Measurements from ENCODE around the gene SH3BP2. TPM values are rescaled to one million over a fixed set of nuclear protein-coding genes. Genes with fewer than 3 reads are reported as not detected.

Gene SH3BP2
- total and polyA plus RNA-seq, 10 of the 15 experiments (the other 5 are each of a cell fraction or from before 2014, with no cell fraction given): 1.1 to 61.8 (median 23.9) TPM

DNA sequence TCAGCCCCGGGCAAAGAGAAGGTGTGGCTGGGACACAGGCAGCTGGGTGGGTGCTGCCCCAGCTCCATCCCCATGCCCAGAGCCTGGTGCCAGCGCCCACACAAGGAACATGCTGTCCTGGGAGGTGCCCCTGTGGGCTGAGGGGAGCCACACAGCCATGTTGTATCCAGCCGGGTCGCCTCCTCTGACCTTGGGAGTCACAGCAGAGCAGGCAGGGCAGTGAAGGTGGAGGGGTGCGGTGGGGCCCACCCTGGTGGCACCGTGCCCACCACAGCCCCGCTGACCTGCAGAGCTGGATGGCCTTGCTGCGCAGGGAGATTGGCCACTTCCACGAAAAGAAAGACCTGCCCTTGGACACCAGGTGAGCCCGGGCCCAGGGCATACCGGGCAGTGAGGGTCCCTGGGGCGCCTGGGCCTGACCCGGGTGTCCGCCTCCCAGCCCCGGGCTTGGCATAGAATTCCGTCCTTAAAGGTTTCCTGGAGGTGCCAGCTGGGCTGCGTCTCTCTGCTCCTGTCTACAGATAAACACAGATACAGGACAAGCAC lies 32.0 kb downstream of the SH3BP2 start:
- ATAC-seq (no peak), DNase-seq (ENCODE audit: low read depth, low spot score) (no peak), FAIRE-seq (no peak)
- no peak overlapping the region for H3K4me3 ChIP-seq
- peaks cover 2% of the 10 kb centered on the region for H3K79me2 ChIP-seq (ENCODE audit: control insufficient read depth, insufficient read depth, low read length)
- no peak for TF ChIP-seq HDAC2 (IDR thresholded peaks at IDR 0.05)
- TF ChIP-seq, protein P1, sequence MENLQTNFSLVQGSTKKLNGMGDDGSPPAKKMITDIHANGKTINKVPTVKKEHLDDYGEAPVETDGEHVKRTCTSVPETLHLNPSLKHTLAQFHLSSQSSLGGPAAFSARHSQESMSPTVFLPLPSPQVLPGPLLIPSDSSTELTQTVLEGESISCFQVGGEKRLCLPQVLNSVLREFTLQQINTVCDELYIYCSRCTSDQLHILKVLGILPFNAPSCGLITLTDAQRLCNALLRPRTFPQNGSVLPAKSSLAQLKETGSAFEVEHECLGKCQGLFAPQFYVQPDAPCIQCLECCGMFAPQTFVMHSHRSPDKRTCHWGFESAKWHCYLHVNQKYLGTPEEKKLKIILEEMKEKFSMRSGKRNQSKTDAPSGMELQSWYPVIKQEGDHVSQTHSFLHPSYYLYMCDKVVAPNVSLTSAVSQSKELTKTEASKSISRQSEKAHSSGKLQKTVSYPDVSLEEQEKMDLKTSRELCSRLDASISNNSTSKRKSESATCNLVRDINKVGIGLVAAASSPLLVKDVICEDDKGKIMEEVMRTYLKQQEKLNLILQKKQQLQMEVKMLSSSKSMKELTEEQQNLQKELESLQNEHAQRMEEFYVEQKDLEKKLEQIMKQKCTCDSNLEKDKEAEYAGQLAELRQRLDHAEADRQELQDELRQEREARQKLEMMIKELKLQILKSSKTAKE (IDR thresholded peaks at IDR 0.05; ENCODE audit: low read depth, poor library complexity, severe bottlenecking): no peak
- no peak overlapping the region for H2AFZ ChIP-seq (ENCODE audit: control insufficient read depth, low read depth, low read length)
- no peak overlapping the region for H3K27ac ChIP-seq (ENCODE audit: control insufficient read depth, insufficient read depth)
- intact Hi-C loops (cut with micrococcal nuclease; ENCODE audit: unreplicated experiment) (no loop called here), in situ Hi-C loops (cut with MboI) (no loop called here)
- ChIA-PET CTCF (no interaction called here), POLR2A (no interaction called here), RAD21 (ENCODE audit: unreplicated experiment) (no interaction called here), SMC1A (ENCODE audit: uncharacterized antibody, unreplicated experiment) (no interaction called here)
- no TSS peak for BruUV-seq (replicated peaks)
- no peaks in the 10 kb centered on the region for H3K9me3 ChIP-seq (replicated peaks; ENCODE audit: control insufficient read depth, insufficient read depth, low read length)
- H3K27me3 ChIP-seq (replicated peaks in 1 of 2; ENCODE audit: control insufficient read depth in 2 of 2, insufficient read depth in 2 of 2, low read length in 1 of 2): no peaks in the 10 kb centered on the region
- H3K4me1 ChIP-seq (ENCODE audit: control insufficient read depth, insufficient read depth, low read length): no peaks in the 10 kb centered on the region
- H4K20me1 ChIP-seq (ENCODE audit: control insufficient read depth, insufficient read depth): peaks cover under 1% of the 10 kb centered on the region; the same call in 1 of the 2 replicates
- WGBS (ENCODE audit: insufficient coverage, insufficient replicate concordance, low lambda C conversion rate, missing lambda C conversion rate): over 99% methylated on average over 13 of the region's 17 CpGs
- no peak overlapping the region for H3K4me2 ChIP-seq (ENCODE audit: control insufficient read depth, insufficient read depth)
- H3K9ac ChIP-seq (ENCODE audit: control insufficient read depth, insufficient read depth, low read length): no peak overlapping the region
- H3K36me3 ChIP-seq (ENCODE audit: control insufficient read depth in 2 of 2, insufficient read depth in 2 of 2, low read length in 1 of 2): peaks cover 0 to 48% of the 10 kb centered on the region in 2 experiments; a peak in 3 of 4 replicates

DNA sequence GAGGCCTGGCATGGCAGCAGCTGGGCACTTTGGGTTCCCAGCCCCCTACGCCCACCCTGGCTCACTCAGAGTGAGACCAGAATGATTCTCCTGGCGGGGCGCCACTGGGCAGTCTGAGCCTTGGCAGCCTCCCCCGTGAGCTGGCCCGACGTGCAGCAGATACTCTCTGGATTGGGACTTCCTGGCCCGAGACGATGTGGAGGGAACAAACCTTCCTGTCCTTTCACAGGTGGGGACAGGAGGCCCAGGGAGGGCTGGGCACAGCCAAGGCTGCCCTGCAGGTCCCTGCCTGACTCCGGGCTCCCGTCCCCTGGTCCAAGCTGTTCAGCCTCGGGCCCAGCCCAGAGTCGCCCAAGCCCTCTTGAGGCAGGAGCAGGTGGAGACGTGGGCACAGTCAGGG lies 32.9 kb downstream of the SH3BP2 start:
- no TSS peak for BruUV-seq (replicated peaks)
- H3K4me3 ChIP-seq: no peak overlapping the region
- TF ChIP-seq RELA (IDR thresholded peaks at IDR 0.05; ENCODE audit: borderline replicate concordance, partially characterized antibody): no peak
- TF ChIP-seq ZNF384 (IDR thresholded peaks at IDR 0.05; ENCODE audit: borderline replicate concordance, low read depth, low read length): no peak
- no peak for TF ChIP-seq DPF2 (IDR thresholded peaks at IDR 0.05)
- no peak for TF ChIP-seq MYC (IDR thresholded peaks at IDR 0.05; ENCODE audit: insufficient read depth, insufficient read length, insufficient replicate concordance, low read length, severe bottlenecking)
- TF ChIP-seq TCF12 (IDR thresholded peaks at IDR 0.05; ENCODE audit: low read depth, low read length): no peak
- no peak for TF ChIP-seq CBX3 (IDR thresholded peaks at IDR 0.05; ENCODE audit: borderline replicate concordance, low read depth)
- TF ChIP-seq, protein P2, sequence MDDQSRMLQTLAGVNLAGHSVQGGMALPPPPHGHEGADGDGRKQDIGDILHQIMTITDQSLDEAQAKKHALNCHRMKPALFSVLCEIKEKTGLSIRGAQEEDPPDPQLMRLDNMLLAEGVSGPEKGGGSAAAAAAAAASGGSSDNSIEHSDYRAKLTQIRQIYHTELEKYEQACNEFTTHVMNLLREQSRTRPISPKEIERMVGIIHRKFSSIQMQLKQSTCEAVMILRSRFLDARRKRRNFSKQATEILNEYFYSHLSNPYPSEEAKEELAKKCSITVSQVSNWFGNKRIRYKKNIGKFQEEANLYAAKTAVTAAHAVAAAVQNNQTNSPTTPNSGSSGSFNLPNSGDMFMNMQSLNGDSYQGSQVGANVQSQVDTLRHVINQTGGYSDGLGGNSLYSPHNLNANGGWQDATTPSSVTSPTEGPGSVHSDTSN (IDR thresholded peaks at IDR 0.05; ENCODE audit: insufficient replicate concordance, low read depth, low read length): no peak
- no peak for TF ChIP-seq SREBF2 (IDR thresholded peaks at IDR 0.05; ENCODE audit: low read length)
- no peak for TF ChIP-seq JUNB (IDR thresholded peaks at IDR 0.05)
- TF ChIP-seq IKZF1 (conservative IDR thresholded peaks at IDR 0.05): no peak
- no peak for TF ChIP-seq EGR1 (IDR thresholded peaks at IDR 0.05; ENCODE audit: borderline replicate concordance in 1 of 2, low read depth in 2 of 2, low read length in 2 of 2)
- TF ChIP-seq, protein P3, sequence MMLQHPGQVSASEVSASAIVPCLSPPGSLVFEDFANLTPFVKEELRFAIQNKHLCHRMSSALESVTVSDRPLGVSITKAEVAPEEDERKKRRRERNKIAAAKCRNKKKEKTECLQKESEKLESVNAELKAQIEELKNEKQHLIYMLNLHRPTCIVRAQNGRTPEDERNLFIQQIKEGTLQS (IDR thresholded peaks at IDR 0.05; ENCODE audit: borderline replicate concordance, extremely low read depth, low read depth, low read length): no peak
- TF ChIP-seq PAX8 (IDR thresholded peaks at IDR 0.05): no peak
- 95% methylated on average over 13 of the region's 13 CpGs for WGBS (ENCODE audit: insufficient coverage, insufficient replicate concordance, low lambda C conversion rate, missing lambda C conversion rate)
- CTCF ChIA-PET: no interaction called here
- no peak overlapping the region for H3K27ac ChIP-seq (ENCODE audit: control insufficient read depth, insufficient read depth)
- no peak overlapping the region for H2AFZ ChIP-seq (ENCODE audit: control insufficient read depth, low read depth, low read length)
- no peaks in the 10 kb centered on the region for H3K9me3 ChIP-seq (replicated peaks; ENCODE audit: control insufficient read depth, insufficient read depth, low read length)
- peaks cover 0 to 45% of the 10 kb centered on the region in 2 experiments; a peak in 3 of 4 replicates for H3K36me3 ChIP-seq (ENCODE audit: control insufficient read depth in 2 of 2, insufficient read depth in 2 of 2, low read length in 1 of 2)
- no peaks in the 10 kb centered on the region for H3K4me1 ChIP-seq (ENCODE audit: control insufficient read depth, insufficient read depth, low read length)
- no peaks in the 10 kb centered on the region for H3K27me3 ChIP-seq (replicated peaks in 1 of 2; ENCODE audit: control insufficient read depth in 2 of 2, insufficient read depth in 2 of 2, low read length in 1 of 2)
- intact Hi-C loops (cut with micrococcal nuclease; ENCODE audit: unreplicated experiment): no loop called here
- ATAC-seq: no peak
- H3K4me2 ChIP-seq (ENCODE audit: control insufficient read depth, insufficient read depth): no peak overlapping the region
- no peak overlapping the region for H3K9ac ChIP-seq (ENCODE audit: control insufficient read depth, insufficient read depth, low read length)
- H3K79me2 ChIP-seq (ENCODE audit: control insufficient read depth, insufficient read depth, low read length): no peaks in the 10 kb centered on the region
- in situ Hi-C loops (cut with MboI): no loop called here
- no peaks in the 10 kb centered on the region for H4K20me1 ChIP-seq (ENCODE audit: control insufficient read depth, insufficient read depth)
- RAD21 ChIA-PET (ENCODE audit: unreplicated experiment): no interaction called here
- DNase-seq (ENCODE audit: low read depth, low spot score): no peak
- FAIRE-seq: no peak
- POLR2A ChIA-PET: no interaction called here
- SMC1A ChIA-PET (ENCODE audit: uncharacterized antibody, unreplicated experiment): no interaction called here
